ENCODE measurements around the gene PCDHGA9. TPM values are rescaled to one million over a fixed set of nuclear protein-coding genes. Genes with fewer than 3 reads are reported as not detected.

Gene PCDHGA9
- total RNA-seq, 3 donors from 2014 or later (not counting 1 experiment from before 2014, with no cell fraction given), result 0.61 to 1.7 (median 1.0) TPM

- WGBS (ENCODE audit: insufficient coverage), result 15% methylated on average over 13 of the region's 13 CpGs
- ATAC-seq (no peak), DNase-seq (no peak)
- Mint-ChIP-seq H3K36me3 (peaks cover 16% of the 10 kb centered on the region), H3K4me1 (peaks cover 10 to 18% of the 10 kb centered on the region in 2 donors), H3K9me3 (peaks cover 0 to 5% of the 10 kb centered on the region in 2 donors), H3K4me3 (peak overlapping the region; percentile 58), H3K27me3 (ENCODE audit: low read depth in 2 of 2) (peaks cover 55 to 57% of the 10 kb centered on the region in 2 donors), H3K27ac (no peak overlapping the region)
- intact Hi-C loops (cut with micrococcal nuclease), result loop anchor here (5.0 kb wide), 1 partner anchor 34 kb away; the partner anchor contains the start of gene PCDHGB4
- H3K27ac ChIP-seq (ENCODE audit: low read length), result no peak overlapping the region
- H3K27me3 ChIP-seq (ENCODE audit: control insufficient read depth, insufficient read depth, low read length), result peaks cover 70% of the 10 kb centered on the region
- H3K4me1 ChIP-seq (ENCODE audit: control insufficient read depth, insufficient read depth, low read length), result peaks cover 11% of the 10 kb centered on the region
- peaks cover 36% of the 10 kb centered on the region for H3K9me3 ChIP-seq (ENCODE audit: control insufficient read depth, insufficient read depth, low read length)
- H3K4me3 ChIP-seq (ENCODE audit: low read length), result no peak overlapping the region
- no peaks in the 10 kb centered on the region for H3K36me3 ChIP-seq (ENCODE audit: control insufficient read depth, insufficient read depth, low read length)
- TF ChIP-seq CTCF (IDR thresholded peaks at IDR 0.05), result no peak
Observed at GRCh38 chr5:141421489-141421855, 18.9 kb downstream of the PCDHGA9 start.

DNA sequence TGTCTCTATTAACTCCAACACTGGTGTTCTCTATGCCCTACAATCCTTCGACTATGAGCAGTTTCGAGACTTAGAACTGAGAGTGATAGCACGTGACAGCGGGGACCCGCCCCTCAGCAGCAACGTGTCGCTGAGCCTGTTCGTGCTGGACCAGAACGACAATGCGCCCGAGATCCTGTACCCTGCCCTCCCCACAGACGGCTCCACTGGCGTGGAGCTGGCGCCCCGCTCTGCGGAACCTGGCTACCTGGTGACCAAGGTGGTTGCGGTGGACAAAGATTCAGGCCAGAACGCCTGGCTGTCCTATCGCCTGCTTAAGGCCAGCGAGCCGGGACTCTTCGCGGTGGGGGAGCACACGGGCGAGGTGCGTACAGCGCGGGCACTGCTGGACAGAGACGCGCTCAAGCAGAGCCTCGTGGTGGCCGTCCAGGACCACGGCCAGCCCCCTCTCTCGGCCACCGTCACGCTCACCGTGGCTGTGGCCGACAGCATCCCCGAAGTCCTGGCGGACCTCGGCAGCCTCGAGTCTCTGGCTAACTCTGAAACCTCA, 20.2 kb downstream of the PCDHGA9 start:
- no peak for DNase-seq
- Histone ChIP-seq H3K4me3 (ENCODE audit: low read length) (no peak overlapping the region), H3K9me3 (ENCODE audit: control insufficient read depth, insufficient read depth, low read length) (peaks cover 33% of the 10 kb centered on the region), H3K27me3 (ENCODE audit: control insufficient read depth, insufficient read depth, low read length) (peaks cover 64% of the 10 kb centered on the region), H3K27ac (ENCODE audit: low read length) (no peak overlapping the region), H3K4me1 (ENCODE audit: control insufficient read depth, insufficient read depth, low read length) (peaks cover 6% of the 10 kb centered on the region), H3K36me3 (ENCODE audit: control insufficient read depth, insufficient read depth, low read length) (no peaks in the 10 kb centered on the region)
- Mint-ChIP-seq H3K27me3 (ENCODE audit: low read depth in 2 of 2) (peaks cover 47 to 50% of the 10 kb centered on the region in 2 donors), H3K4me1 (peaks cover 4 to 12% of the 10 kb centered on the region in 2 donors), H3K27ac (no peak overlapping the region), H3K4me3 (no peak overlapping the region), H3K36me3 (peaks cover 11% of the 10 kb centered on the region), H3K9me3 (peaks cover 0 to 4% of the 10 kb centered on the region in 2 donors)
- ATAC-seq, result no peak
- TF ChIP-seq CTCF (IDR thresholded peaks at IDR 0.05), result no peak
- intact Hi-C loops (cut with micrococcal nuclease), result loop anchor here (5.0 kb wide), 1 partner anchor 36 kb away; the partner anchor contains the start of gene PCDHGB4
- WGBS (ENCODE audit: insufficient coverage), result 32% methylated on average over 42 of the region's 42 CpGs

- Mint-ChIP-seq H3K4me1 (peaks cover 8 to 16% of the 10 kb centered on the region in 2 donors), H3K27ac (no peak overlapping the region), H3K27me3 (ENCODE audit: low read depth in 2 of 2) (peaks cover 35 to 43% of the 10 kb centered on the region in 2 donors), H3K36me3 (peaks cover 9% of the 10 kb centered on the region), H3K4me3 (no peak overlapping the region), H3K9me3 (peaks cover 0 to 11% of the 10 kb centered on the region in 2 donors)
- H3K27me3 ChIP-seq (ENCODE audit: control insufficient read depth, insufficient read depth, low read length), result peaks cover 64% of the 10 kb centered on the region
- ATAC-seq, result no peak
- 61% methylated on average over 53 of the region's 53 CpGs for WGBS (ENCODE audit: insufficient coverage)
- H3K27ac ChIP-seq (ENCODE audit: low read length), result no peak overlapping the region
- no peak overlapping the region for H3K4me3 ChIP-seq (ENCODE audit: low read length)
- DNase-seq, result no peak
- H3K9me3 ChIP-seq (ENCODE audit: control insufficient read depth, insufficient read depth, low read length), result peaks cover 28% of the 10 kb centered on the region
- intact Hi-C loops (cut with micrococcal nuclease), result no loop called here
- no peak for TF ChIP-seq CTCF (IDR thresholded peaks at IDR 0.05)
- H3K36me3 ChIP-seq (ENCODE audit: control insufficient read depth, insufficient read depth, low read length), result no peaks in the 10 kb centered on the region
- peaks cover 15% of the 10 kb centered on the region for H3K4me1 ChIP-seq (ENCODE audit: control insufficient read depth, insufficient read depth, low read length)
Observed at GRCh38 chr5:141427783-141428426, 25.3 kb downstream of the PCDHGA9 start.
